Mesothelial cell of epicardium (in vitro differentiated cells): Measurements from ENCODE around the gene PDLIM1. TPM values are rescaled to one million over a fixed set of nuclear protein-coding genes. Genes with fewer than 3 reads are reported as not detected.

Experiments
- DNase-seq, 2 experiments: peaks; one replicate each; pipeline ENCODE4 v3.0.0; 2021; ENCODE audit warnings: low spot score in 2 of 2; ENCODE audit not compliant: unreplicated experiment in 2 of 2
- H3K27ac Mint-ChIP-seq: 2 replicates; pipeline ENCODE4 v1.8.0; 2021; ENCODE audit warnings: mixed read lengths
- H3K27me3 Mint-ChIP-seq: 2 replicates; pipeline ENCODE4 v1.8.0; 2021; ENCODE audit warnings: low read depth, mixed read lengths
- H3K36me3 Mint-ChIP-seq: 2 replicates; pipeline ENCODE4 v1.8.0; 2021; ENCODE audit warnings: mixed read lengths
- H3K4me1 Mint-ChIP-seq: 2 replicates; pipeline ENCODE4 v1.8.0; 2021; ENCODE audit warnings: mixed read lengths
- H3K4me3 Mint-ChIP-seq: 2 replicates; pipeline ENCODE4 v1.8.0; 2021; ENCODE audit warnings: mild to moderate bottlenecking, moderate library complexity, mixed read lengths
- H3K9me3 Mint-ChIP-seq: 2 replicates; pipeline ENCODE4 v1.8.0; 2021; ENCODE audit warnings: mixed read lengths
- CTCF ChIP-seq: fragments of 200-600 bp; sonication (generic); IDR thresholded peaks from one replicate; pipeline ENCODE4 v1.5.0; 2021; ENCODE audit warnings: antibody characterized with exemption; ENCODE audit not compliant: unreplicated experiment
- total RNA-seq: library from RNA; stranded (reverse); gene quantifications from 3 replicates; pipeline ENCODE4 v1.2.1, GENCODE V29; 2021

Gene PDLIM1
- total RNA-seq, 1 donor from 2014 or later: 121 TPM

- Mint-ChIP-seq H3K9me3 (peaks cover 11% of the 10 kb centered on the region), H3K36me3 (peaks cover 25% of the 10 kb centered on the region), H3K27ac (no peak overlapping the region), H3K4me3 (no peak overlapping the region), H3K27me3 (no peaks in the 10 kb centered on the region), H3K4me1 (no peaks in the 10 kb centered on the region)
- TF ChIP-seq CTCF: no peak
- no peak for DNase-seq
Measured at GRCh38 chr10:95201736-95202135, 89.1 kb downstream of the PDLIM1 start.

- no peaks in the 10 kb centered on the region for H3K27me3 Mint-ChIP-seq
- no peak overlapping the region for H3K4me3 Mint-ChIP-seq
- no peak overlapping the region for H3K27ac Mint-ChIP-seq
- peaks cover 3% of the 10 kb centered on the region for H3K4me1 Mint-ChIP-seq
- TF ChIP-seq CTCF: no peak
- peaks cover 6% of the 10 kb centered on the region for H3K36me3 Mint-ChIP-seq
- no peak for DNase-seq
- H3K9me3 Mint-ChIP-seq: peaks cover 5% of the 10 kb centered on the region
Measured at GRCh38 chr10:95196046-95196445, 94.8 kb downstream of the PDLIM1 start.

- H3K9me3 Mint-ChIP-seq: no peaks in the 10 kb centered on the region
- no peak within 1 kb of the TSS for H3K27ac Mint-ChIP-seq
- H3K36me3 Mint-ChIP-seq: no peaks in the 10 kb centered on the region
- H3K27me3 Mint-ChIP-seq: no peaks in the 10 kb centered on the region
- H3K4me1 Mint-ChIP-seq: peaks cover 3% of the 10 kb centered on the region
- DNase-seq: no peak
- TF ChIP-seq CTCF: no peak
- no peak within 1 kb of the TSS for H3K4me3 Mint-ChIP-seq
Measured at GRCh38 chr10:95193944-95194343, 96.9 kb downstream of the PDLIM1 start, which contains the start of gene ACSM6. Gene ACSM6, plus strand, starts transcription at chr10:95194238. Its CDS starts 248 bp downstream, at chr10:95194486.

GRCh38 chr10:95188593-95188992 lies 102.2 kb downstream of the PDLIM1 start:
- H3K27ac Mint-ChIP-seq: no peak overlapping the region
- H3K36me3 Mint-ChIP-seq: no peaks in the 10 kb centered on the region
- H3K4me1 Mint-ChIP-seq: peaks cover 11% of the 10 kb centered on the region
- H3K4me3 Mint-ChIP-seq: no peak overlapping the region
- DNase-seq: no peak
- no peaks in the 10 kb centered on the region for H3K27me3 Mint-ChIP-seq
- H3K9me3 Mint-ChIP-seq: no peaks in the 10 kb centered on the region
- TF ChIP-seq CTCF: no peak

- Mint-ChIP-seq H3K27ac (no peak overlapping the region), H3K4me3 (no peak overlapping the region), H3K27me3 (no peaks in the 10 kb centered on the region), H3K36me3 (no peaks in the 10 kb centered on the region), H3K9me3 (no peaks in the 10 kb centered on the region), H3K4me1 (peaks cover 11% of the 10 kb centered on the region)
- TF ChIP-seq CTCF: no peak
- DNase-seq: no peak
Measured at GRCh38 chr10:95187617-95188016, 103.2 kb downstream of the PDLIM1 start.

Other genes starting within 250 kb of the PDLIM1 start
- 5.0 to 5.8 TPM (median 5.3 TPM) in 3 replicates for gene CYP2C8, start 221.5 kb downstream of the PDLIM1 start, total RNA-seq
- not detected in 3 replicates for gene ACSM6, start 96.8 kb downstream of the PDLIM1 start, total RNA-seq